Heart right ventricle (tissue), 16 donors: ENCODE data around the gene SRRM3. TPM values are rescaled to one million over a fixed set of nuclear protein-coding genes. Genes with fewer than 3 reads are reported as not detected.

Experiments used
- ATAC-seq, 8 donors: fragments of 200-7000 bp; cut with Tn5 transposase; one replicate each; pipeline ENCODE4 v1.9.1; 2020; ENCODE audit warnings: mild to moderate bottlenecking in 8 of 8, moderate library complexity in 8 of 8, moderate number of reproducible peaks in 1 of 8
- DNase-seq, 2 donors: peaks; one replicate each; pipeline ENCODE4 v3.0.0-alpha.2; 2020
- H3K27ac ChIP-seq, 10 donors: fragments of 200-600 bp; sonication (generic) in 2 of 10; one replicate each; pipeline versions ENCODE4 v1.5.0 to v1.8.0; 2020 to 2022; ENCODE audit warnings: mild to moderate bottlenecking in 3 of 10
- H3K27me3 ChIP-seq, 7 donors: fragments of 200-600 bp; one replicate each; pipeline ENCODE4 v1.8.0; 2021 to 2022; ENCODE audit warnings: mild to moderate bottlenecking in 2 of 7
- H3K36me3 ChIP-seq, 9 donors: fragments of 200-600 bp; sonication (generic) in 1 of 9; one replicate each; pipeline versions ENCODE4 v1.5.0 to v1.8.0; 2020 to 2022; ENCODE audit warnings: mild to moderate bottlenecking in 2 of 9
- H3K4me1 ChIP-seq, 9 donors: fragments of 200-600 bp; sonication (generic) in 1 of 9; one replicate each; pipeline versions ENCODE4 v1.5.0 to v1.8.0; 2020 to 2022; ENCODE audit warnings: mild to moderate bottlenecking in 4 of 9
- H3K4me3 ChIP-seq, 10 donors: fragments of 200-600 bp; sonication (generic) in 2 of 10; one replicate each; pipeline versions ENCODE4 v1.5.0 to v1.8.0; 2020 to 2022; ENCODE audit warnings: mild to moderate bottlenecking in 7 of 10, moderate library complexity in 2 of 10
- H3K9me3 ChIP-seq, 11 donors: fragments of 200-600 bp in 10 of 11; sonication (generic) in 2 of 11; one replicate each; pipeline versions ENCODE4 v1.5.0 to v1.8.0; 2013 to 2022; ENCODE audit warnings: mild to moderate bottlenecking in 2 of 11, control low read depth in 1 of 11, moderate library complexity in 1 of 11
- WGBS, 2 donors: extraction: QIAGEN DNeasy Blood & Tissue Kit; methylation state at CpG; one replicate each; pipeline ENCODE4 v1.1.7; 2013; ENCODE audit warnings: inconsistent platforms in 1 of 2; 5-methylcytosine and 5-hydroxymethylcytosine counted together
- intact Hi-C, 10 donors: fragments of 100-400 bp; cut with DNase I; formaldehyde crosslinking; loops; one replicate each; pipeline versions ENCODE4 v1.11.1 to v1.14.2; 2022
- polyA plus RNA-seq, 2 donors: library from polyadenylated mRNA; stranded (reverse); fragments of 200-250 nt; gene quantifications; one replicate each; pipeline ENCODE4 v1.2.3, GENCODE V29; 2013
- total RNA-seq, 10 donors: library from RNA; stranded (reverse); fragmentation: NEBNext Ultra II Directional in 3 of 10; extraction: Animal tissue kit (Norgen Biotek cat#: 25700) in 3 of 10; gene quantifications; one replicate each; pipeline versions ENCODE4 v1.2.1 to v1.2.4, GENCODE V29; 2021 to 2023
- TF ChIP-seq, protein P1 (sequence below), 9 donors: fragments of 200-600 bp; sonication (generic) in 2 of 9; IDR thresholded peaks; one replicate each; pipeline versions ENCODE4 v1.5.0 to v1.8.0; 2021 to 2022; ENCODE audit warnings: antibody characterized with exemption in 9 of 9, mild to moderate bottlenecking in 5 of 9, moderate library complexity in 1 of 9
- donor health status: Arrhythmogenic right ventricular cardiomyopathy.
- donor health status: ischemic (EF 13 %, LVEDD 7.1; RV severe dilation, severe dysfunction).
- donor health status: healthy with polysubstance abuse.
- donor health status: DM: no; HTN: yes; CAD: no.
- donor health status: DM: no; HTN: no; CAD: no.
- donor health status: ischemic (EF 25% LVEDD 6.9; RV normal size, moderate dysfunction).
- donor health status: ischemic (EF 25% LVEDD 5.7; RV mildly dilated, moderate dysfunction).
- donor health status: healthy.
- donor health status: DM: yes; HTN: yes; CAD: no.
- donor health status: Ischemic cardiomyopathy.
- donor health status: ischemic (EF 35%, LVEDD 5.7; RV mildly dilated, moderate dysfunction).
- donor health status: nonischemic (EF 11% LVEDD 7.7; RV severe dilation, severe dysfunction).
- donor health status: DM: yes; HTN: yes; CAD: no.
- donor health status: PGD.
- donor health status: ischemic (EF 29% LVEDD 5.4; RV normal size, mild dysfunction).
- donor health status: nonischemic (EF 23%, LVEDD 6.1; RV moderate dilation, normal function).

The SRRM3 gene
- total and polyA plus RNA-seq, 12 donors: 1.0 to 36.2 (median 5.5) TPM

GRCh38 chr7:76198202-76198601, 3.5 kb upstream of the SRRM3 start:
- intact Hi-C loops: no loop called here
- Histone ChIP-seq H3K36me3 (no peaks in the 10 kb centered on the region), H3K4me3 (no peak overlapping the region), H3K27me3 (peaks cover 0 to 40% (median 31%) of the 10 kb centered on the region in 7 donors), H3K4me1 (peaks cover 0 to 4% (median 0%) of the 10 kb centered on the region in 9 donors), H3K9me3 (no peaks in the 10 kb centered on the region), H3K27ac (no peak overlapping the region)
- no peak for DNase-seq
- ATAC-seq: no peak
- TF ChIP-seq, protein P1, sequence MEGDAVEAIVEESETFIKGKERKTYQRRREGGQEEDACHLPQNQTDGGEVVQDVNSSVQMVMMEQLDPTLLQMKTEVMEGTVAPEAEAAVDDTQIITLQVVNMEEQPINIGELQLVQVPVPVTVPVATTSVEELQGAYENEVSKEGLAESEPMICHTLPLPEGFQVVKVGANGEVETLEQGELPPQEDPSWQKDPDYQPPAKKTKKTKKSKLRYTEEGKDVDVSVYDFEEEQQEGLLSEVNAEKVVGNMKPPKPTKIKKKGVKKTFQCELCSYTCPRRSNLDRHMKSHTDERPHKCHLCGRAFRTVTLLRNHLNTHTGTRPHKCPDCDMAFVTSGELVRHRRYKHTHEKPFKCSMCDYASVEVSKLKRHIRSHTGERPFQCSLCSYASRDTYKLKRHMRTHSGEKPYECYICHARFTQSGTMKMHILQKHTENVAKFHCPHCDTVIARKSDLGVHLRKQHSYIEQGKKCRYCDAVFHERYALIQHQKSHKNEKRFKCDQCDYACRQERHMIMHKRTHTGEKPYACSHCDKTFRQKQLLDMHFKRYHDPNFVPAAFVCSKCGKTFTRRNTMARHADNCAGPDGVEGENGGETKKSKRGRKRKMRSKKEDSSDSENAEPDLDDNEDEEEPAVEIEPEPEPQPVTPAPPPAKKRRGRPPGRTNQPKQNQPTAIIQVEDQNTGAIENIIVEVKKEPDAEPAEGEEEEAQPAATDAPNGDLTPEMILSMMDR (IDR thresholded peaks at IDR 0.05): no peak
- whole genome bisulfite sequencing, 2 donors: 27 to 31% methylated on average over 4 of the region's 4 CpGs

DNA sequence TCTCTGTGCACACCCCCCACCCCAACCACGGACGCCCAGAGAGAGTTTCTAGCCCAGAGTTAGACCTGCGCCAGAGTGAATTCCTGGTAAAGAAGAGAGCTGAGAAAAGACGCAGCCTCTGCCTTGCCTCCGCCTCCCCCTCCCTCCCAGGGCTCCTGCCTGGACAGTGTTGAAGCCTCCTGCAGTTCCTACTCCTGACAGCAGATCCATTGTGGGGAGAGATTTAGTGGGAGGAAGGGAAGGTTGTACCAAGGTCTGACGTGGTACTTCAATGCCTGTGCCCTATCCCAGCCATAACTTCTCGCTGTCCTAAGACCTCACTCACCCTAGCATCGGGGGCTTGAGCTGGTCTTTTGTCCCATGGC, 952 bp downstream of the SRRM3 start:
- TF ChIP-seq, protein P1 (IDR thresholded peaks at IDR 0.05): no peak
- 35 to 36% methylated on average over 8 of the region's 8 CpGs for WGBS, 2 donors
- Histone ChIP-seq H3K9me3 (no peaks in the 10 kb centered on the region), H3K27ac (no peak overlapping the region), H3K4me3 (no peak overlapping the region), H3K36me3 (no peaks in the 10 kb centered on the region), H3K27me3 (peaks cover 0 to 50% (median 29%) of the 10 kb centered on the region in 7 donors), H3K4me1 (peaks cover 0 to 4% (median 0%) of the 10 kb centered on the region in 9 donors)
- DNase-seq: no peak
- intact Hi-C loops: loop anchor here in 1 of 10 donors (5.0 kb wide), 1 partner anchor 160 kb away; no protein-coding TSS in a partner anchor
- no peak for ATAC-seq

DNA sequence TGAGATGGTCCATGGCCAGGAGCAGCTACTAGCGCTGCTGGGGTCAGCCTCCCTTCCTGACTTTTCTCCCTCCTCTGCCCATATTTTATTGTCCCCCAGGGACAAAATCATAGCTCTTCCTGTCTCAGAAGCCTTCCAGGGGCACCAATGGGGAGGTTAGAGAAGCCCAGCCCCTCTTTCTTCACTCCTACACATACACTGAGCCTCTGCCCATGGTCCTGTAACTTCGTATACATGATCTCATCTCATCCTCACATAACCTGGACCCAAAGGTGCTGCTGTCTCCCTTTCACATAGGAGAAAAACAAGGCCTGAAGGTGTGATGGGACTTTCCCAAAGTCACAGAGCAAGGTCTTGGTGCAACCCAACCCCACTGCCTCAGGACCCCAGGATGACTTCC, 2.5 kb downstream of the SRRM3 start:
- TF ChIP-seq, protein P1 (IDR thresholded peaks at IDR 0.05): no peak
- Histone ChIP-seq H3K9me3 (no peaks in the 10 kb centered on the region), H3K36me3 (no peaks in the 10 kb centered on the region), H3K27ac (no peak overlapping the region), H3K27me3 (peaks cover 0 to 49% (median 29%) of the 10 kb centered on the region in 7 donors), H3K4me3 (no peak overlapping the region), H3K4me1 (peaks cover 0 to 4% (median 0%) of the 10 kb centered on the region in 9 donors)
- intact Hi-C loops: loop anchor here in 1 of 10 donors (5.0 kb wide), 1 partner anchor 158 kb away; no protein-coding TSS in a partner anchor
- 45 to 63% methylated on average over 2 of the region's 2 CpGs for WGBS, 2 donors
- DNase-seq (no peak), ATAC-seq (no peak)

DNA sequence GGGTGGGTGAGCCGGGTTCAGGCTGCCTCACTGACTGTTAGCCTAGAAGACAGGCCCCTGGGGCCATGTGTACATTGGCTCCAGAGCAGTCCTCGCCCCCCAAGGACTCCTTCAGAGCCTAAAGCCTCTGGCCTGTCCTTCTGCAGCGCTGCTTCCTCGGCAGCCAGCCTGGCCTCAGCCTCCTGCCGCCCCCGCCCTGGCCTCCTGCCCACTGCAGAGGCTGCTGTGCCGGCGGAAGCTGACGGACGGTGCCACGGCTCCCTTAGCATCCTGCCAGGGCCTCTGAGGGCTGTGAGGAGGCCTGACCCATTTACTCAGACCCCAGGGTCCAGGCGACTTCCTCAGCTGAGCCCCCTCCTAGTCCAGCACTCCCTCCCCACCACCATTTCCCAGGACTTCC, 4.9 kb downstream of the SRRM3 start:
- Histone ChIP-seq H3K27me3 (peaks cover 0 to 39% (median 12%) of the 10 kb centered on the region in 7 donors), H3K36me3 (no peaks in the 10 kb centered on the region), H3K9me3 (no peaks in the 10 kb centered on the region), H3K4me3 (no peak overlapping the region), H3K4me1 (peaks cover 0 to 4% (median 0%) of the 10 kb centered on the region in 9 donors), H3K27ac (no peak overlapping the region)
- ATAC-seq: peak in 1 of 8 donors; percentile 36
- TF ChIP-seq, protein P1 (IDR thresholded peaks at IDR 0.05): no peak
- WGBS, 2 donors: 38 to 66% methylated on average over 12 of the region's 12 CpGs
- peak in 1 of 2 donors; percentile 13 for DNase-seq
- intact Hi-C loops: no loop called here
